K562 (cell line): ENCODE results near the gene FANCD2. TPM values are rescaled to one million over a fixed set of nuclear protein-coding genes. Genes with fewer than 3 reads are reported as not detected.
A peak's percentile ranks its signal among the peaks of the same experiment; 100 is the strongest.

ENCODE experiments used
- ATF1 ChIP-seq, 2 experiments: fragments of 450-650 bp in 1 of 2; IDR thresholded peaks; 2 replicates each; pipeline ENCODE4 v1.6.1; 2016; ENCODE audit warnings: missing compliant biosample characterization in 1 of 2, missing genetic modification characterization in 1 of 2
- CC2D1A ChIP-seq: fragments of 450-650 bp; IDR thresholded peaks from 2 replicates; pipeline ENCODE4 v1.6.1; 2017; ENCODE audit warnings: mild to moderate bottlenecking
- CHCHD3 ChIP-seq: fragments of 250-450 bp; sonication (Bioruptor Pico); IDR thresholded peaks from 2 replicates; pipeline ENCODE4 v2.1.2; 2022; ENCODE audit warnings: mild to moderate bottlenecking
- CHD2 ChIP-seq: IDR thresholded peaks from 2 replicates; pipeline ENCODE4 v1.6.1; 2011; ENCODE audit warnings: low read depth, low read length
- E2F3 ChIP-seq: fragments of 250-450 bp; sonication (Bioruptor Pico); IDR thresholded peaks from 2 replicates; pipeline ENCODE4 v1.4.0; 2020; ENCODE audit warnings: mild to moderate bottlenecking
- ETV1 ChIP-seq: fragments of 450-650 bp; conservative IDR thresholded peaks from 2 replicates; pipeline ENCODE4 v1.6.1; 2016; ENCODE audit warnings: missing genetic modification characterization, control low read depth, low read depth, missing compliant biosample characterization
- HNRNPL ChIP-seq: fragments of 200-400 bp; formaldehyde crosslinking; IDR thresholded peaks from 2 replicates; pipeline ENCODE4 v1.6.1; 2017; ENCODE audit warnings: low read depth, mild to moderate bottlenecking, low read length
- HNRNPUL1 ChIP-seq: fragments of 200-400 bp; formaldehyde crosslinking; IDR thresholded peaks from 2 replicates; pipeline ENCODE4 v1.6.1; 2017; ENCODE audit warnings: low read length
- JUND ChIP-seq, 2 experiments: IDR thresholded peaks; 2 replicates in 1 of 2; 3 replicates in 1 of 2; pipeline ENCODE4 v1.6.1; 2011; ENCODE audit warnings: borderline replicate concordance in 2 of 2, low read depth in 2 of 2, low read length in 2 of 2, improper control_type of control experiment in 1 of 2, missing biosample characterization in 1 of 2, missing genetic modification characterization in 1 of 2, missing genetic modification reagents in 1 of 2
- KHSRP ChIP-seq: fragments of 450-650 bp; IDR thresholded peaks from 2 replicates; pipeline ENCODE4 v1.6.1; 2017
- PHF20 ChIP-seq: fragments of 450-650 bp; IDR thresholded peaks from 2 replicates; pipeline ENCODE4 v1.6.1; 2018; ENCODE audit not compliant: partially characterized antibody
- RREB1 ChIP-seq: fragments of 250-450 bp; sonication (Bioruptor Pico); IDR thresholded peaks from 2 replicates; pipeline ENCODE4 v1.4.0; 2020
- ZBTB5 ChIP-seq: fragments of 450-650 bp; IDR thresholded peaks from 2 replicates; pipeline ENCODE4 v1.6.1; 2017; ENCODE audit warnings: antibody characterized with exemption
- ZNF23 ChIP-seq: fragments of 250-450 bp; sonication (Bioruptor Pico); IDR thresholded peaks from 2 replicates; pipeline ENCODE4 v1.4.0; 2020; ENCODE audit warnings: mild to moderate bottlenecking
- ZNF77 ChIP-seq: fragments of 250-450 bp; sonication (Bioruptor Pico); IDR thresholded peaks from 2 replicates; pipeline ENCODE4 v1.5.0; 2020
- polyA plus RNA-seq, 8 experiments: library from polyadenylated mRNA; depleted of rRNA in 4 of 8; stranded (reverse) in 5 of 8; unstranded in 3 of 8; fragments of >200 nt; fragmentation: Nextera tagmentation in 2 of 8; fragmentation: Illumina TruSeq in 1 of 8; extraction: Ambion mirVana in 2 of 8; extraction: Trizol in 1 of 8; gene quantifications; 2 replicates each; pipeline versions ENCODE4 v1.2.1 to v1.2.3, GENCODE V29; 2011 to 2014; ENCODE audit warnings: inconsistent platforms in 1 of 8, missing spikeins in 1 of 8
- total RNA-seq, 7 experiments: library from RNA; depleted of rRNA in 6 of 7; stranded (reverse); fragments of >200 nt in 6 of 7; fragmentation: Illumina TruSeq in 2 of 7; extraction: Trizol in 2 of 7; gene quantifications; 2 replicates each; pipeline versions ENCODE4 v1.2.1 to v1.2.3, GENCODE V29; 2011 to 2021; ENCODE audit warnings: low replicate concordance in 1 of 7
- TF ChIP-seq, protein P1 (sequence below): fragments of 250-450 bp; sonication (Bioruptor Pico); IDR thresholded peaks from 2 replicates; pipeline ENCODE4 v1.5.0; 2020; ENCODE audit warnings: mild to moderate bottlenecking, borderline replicate concordance
- TF ChIP-seq, protein P2 (sequence below), 2 experiments: fragments of 450-650 bp in 1 of 2; sonication (generic) in 1 of 2; formaldehyde crosslinking; conservative IDR thresholded peaks; 2 replicates each; pipeline versions ENCODE4 v1.4.0 to v1.8.1; 2020 to 2022; ENCODE audit warnings: mild to moderate bottlenecking in 1 of 2, missing genetic modification reagents in 1 of 2

Gene FANCD2
- total and polyA plus RNA-seq, 9 of the 15 experiments (the other 6 are each of a cell fraction or from before 2014, with no cell fraction given): 59.4 to 137 (median 96.1) TPM

DNA sequence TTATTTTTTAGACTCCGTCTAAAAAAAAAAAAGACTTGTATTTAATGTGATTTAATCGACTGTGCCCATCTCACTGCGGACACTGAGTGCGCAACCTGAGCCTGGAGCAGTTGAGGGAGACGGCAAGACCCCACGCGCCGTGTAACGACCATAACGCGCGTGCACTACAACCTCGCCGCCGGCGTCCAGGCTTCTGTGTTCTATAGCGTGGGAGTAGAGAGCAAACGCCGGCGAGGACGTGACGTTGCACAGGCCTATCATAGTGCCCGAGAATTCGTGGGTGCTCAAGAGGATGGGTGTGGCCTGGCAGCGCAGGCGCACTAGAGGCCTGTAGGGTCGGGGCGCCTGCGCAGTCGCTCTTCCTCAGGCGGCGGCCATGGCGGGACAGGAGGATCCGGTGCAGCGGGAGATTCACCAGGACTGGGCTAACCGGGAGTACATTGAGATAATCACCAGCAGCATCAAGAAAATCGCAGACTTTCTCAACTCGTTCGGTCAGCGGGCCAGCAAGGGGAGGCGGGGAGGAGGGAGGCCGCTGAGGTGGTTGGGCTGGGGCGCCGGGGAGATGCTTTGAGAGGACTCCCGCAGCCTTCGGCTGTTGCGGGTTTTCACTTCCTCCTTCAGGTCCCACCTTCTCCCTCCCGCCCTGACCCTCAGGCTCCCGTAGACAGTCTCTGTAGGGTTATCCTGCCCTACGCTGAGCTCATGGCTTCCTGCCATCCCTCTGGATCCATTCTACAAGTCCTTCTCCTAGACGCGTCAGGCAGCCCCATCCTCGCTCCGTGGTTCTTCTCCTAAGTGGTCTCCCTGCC is 89.3 kb downstream of the FANCD2 start, which contains the start of gene BRK1 (continued):
- TF ChIP-seq ZBTB5 (no peak), ETV1 (no peak), CC2D1A (no peak), HNRNPL (no peak), ZNF23 (no peak), PHF20 (peak; percentile 84), JUND (IDR thresholded peaks at IDR 0.05; ENCODE audit: borderline replicate concordance, low read depth, low read length) (peak; percentile 76), JUND (tag; IDR thresholded peaks at IDR 0.05; ENCODE audit: borderline replicate concordance, low read depth, low read length) (peak; percentile 58; the same call in 1 of the 3 replicates), CHD2 (peak; percentile 78), E2F3 (CRISPR knock-in tag) (no peak), ZNF77 (no peak), ATF1 (CRISPR knock-in tag; IDR thresholded peaks at IDR 0.05) (no peak), ATF1 (tag; IDR thresholded peaks at IDR 0.05) (peak; percentile 97), CHCHD3 (CRISPR knock-in tag) (peak; percentile 78), HNRNPUL1 (no peak), RREB1 (0 out of 2 replicates have a peak, but pooled peaks have one; percentile 32), KHSRP (no peak)
- TF ChIP-seq, protein P1, sequence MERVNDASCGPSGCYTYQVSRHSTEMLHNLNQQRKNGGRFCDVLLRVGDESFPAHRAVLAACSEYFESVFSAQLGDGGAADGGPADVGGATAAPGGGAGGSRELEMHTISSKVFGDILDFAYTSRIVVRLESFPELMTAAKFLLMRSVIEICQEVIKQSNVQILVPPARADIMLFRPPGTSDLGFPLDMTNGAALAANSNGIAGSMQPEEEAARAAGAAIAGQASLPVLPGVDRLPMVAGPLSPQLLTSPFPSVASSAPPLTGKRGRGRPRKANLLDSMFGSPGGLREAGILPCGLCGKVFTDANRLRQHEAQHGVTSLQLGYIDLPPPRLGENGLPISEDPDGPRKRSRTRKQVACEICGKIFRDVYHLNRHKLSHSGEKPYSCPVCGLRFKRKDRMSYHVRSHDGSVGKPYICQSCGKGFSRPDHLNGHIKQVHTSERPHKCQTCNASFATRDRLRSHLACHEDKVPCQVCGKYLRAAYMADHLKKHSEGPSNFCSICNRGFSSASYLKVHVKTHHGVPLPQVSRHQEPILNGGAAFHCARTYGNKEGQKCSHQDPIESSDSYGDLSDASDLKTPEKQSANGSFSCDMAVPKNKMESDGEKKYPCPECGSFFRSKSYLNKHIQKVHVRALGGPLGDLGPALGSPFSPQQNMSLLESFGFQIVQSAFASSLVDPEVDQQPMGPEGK (CRISPR knock-in tag): no peak
- TF ChIP-seq, protein P2, sequence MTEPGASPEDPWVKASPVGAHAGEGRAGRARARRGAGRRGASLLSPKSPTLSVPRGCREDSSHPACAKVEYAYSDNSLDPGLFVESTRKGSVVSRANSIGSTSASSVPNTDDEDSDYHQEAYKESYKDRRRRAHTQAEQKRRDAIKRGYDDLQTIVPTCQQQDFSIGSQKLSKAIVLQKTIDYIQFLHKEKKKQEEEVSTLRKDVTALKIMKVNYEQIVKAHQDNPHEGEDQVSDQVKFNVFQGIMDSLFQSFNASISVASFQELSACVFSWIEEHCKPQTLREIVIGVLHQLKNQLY (CRISPR knock-in tag; conservative IDR thresholded peaks at IDR 0.05): peak in 1 of 2 experiments; percentile 94; a peak in 2 of 4 replicates
